H1 (cell line): ENCODE measurements around the gene NGEF. TPM values are rescaled to one million over a fixed set of nuclear protein-coding genes. Genes with fewer than 3 reads are reported as not detected.

Experiments
- CTCF ChIA-PET: fragments of 300-600 bp; sonication (Branson Sonifier 250); formaldehyde crosslinking; loops from one replicate; lab custom pipeline; 2021; ENCODE audit not compliant: partially characterized antibody; lab: Charles Lee
- POLR2A ChIA-PET: fragments of 300-600 bp; sonication (Branson Sonifier 250); formaldehyde crosslinking; loops from one replicate; lab custom pipeline; 2021; ENCODE audit warnings: inconsistent platforms; ENCODE audit not compliant: partially characterized antibody; lab: Charles Lee
- DNase-seq, 2 experiments: peaks; one replicate each; pipeline versions ENCODE4 v3.0.0 to v3.0.0-alpha.2; 2010 to 2022; ENCODE audit warnings: low spot score in 2 of 2, low read depth in 1 of 2, mixed read lengths in 1 of 2
- FAIRE-seq: peaks from 2 replicates; lab custom pipeline; 2011; peaks lifted over from hg19 to GRCh38; lab: Jason Lieb, UNC
- H2AFZ ChIP-seq: 2 replicates; pipeline ENCODE4 v1.8.1; 2012; ENCODE audit warnings: low read length, inconsistent platforms
- H2AK5ac ChIP-seq: 2 replicates; pipeline ENCODE4 v1.6.1; 2013; ENCODE audit warnings: low read depth, low read length
- H2BK120ac ChIP-seq: replicated peaks from 2 replicates; pipeline ENCODE3; 2013; ENCODE audit warnings: low read depth, low read length, inconsistent platforms
- H2BK12ac ChIP-seq: 2 replicates; pipeline ENCODE4 v1.6.1; 2013; ENCODE audit warnings: low read depth, low read length
- H2BK15ac ChIP-seq: 2 replicates; pipeline ENCODE4 v1.6.1; 2013; ENCODE audit warnings: low read length
- H2BK20ac ChIP-seq: 2 replicates; pipeline ENCODE4 v1.6.1; 2013; ENCODE audit warnings: low read length
- H2BK5ac ChIP-seq: 2 replicates; pipeline ENCODE4 v1.6.1; 2013; ENCODE audit warnings: low read depth, low read length
- H3K14ac ChIP-seq: 2 replicates; pipeline ENCODE4 v1.6.1; 2013; ENCODE audit warnings: inconsistent platforms; ENCODE audit not compliant: insufficient read length
- H3K18ac ChIP-seq: 2 replicates; pipeline ENCODE4 v1.6.1; 2013; ENCODE audit warnings: low read length; ENCODE audit errors: extremely low read depth
- H3K23ac ChIP-seq: 2 replicates; pipeline ENCODE4 v1.6.1; 2013; ENCODE audit warnings: inconsistent platforms; ENCODE audit not compliant: insufficient read length
- H3K23me2 ChIP-seq: 2 replicates; pipeline ENCODE4 v1.6.1; 2013; ENCODE audit warnings: low read depth, low read length
- H3K27ac ChIP-seq: 2 replicates; pipeline ENCODE4 v1.6.1; 2011; ENCODE audit warnings: low read depth, low read length, inconsistent platforms
- H3K27me3 ChIP-seq, 4 experiments: replicated peaks in 1 of 4; 1 replicate in 1 of 4; 2 replicates in 3 of 4; pipeline versions ENCODE4 v1.6.1 to v1.8.1; 2011 to 2013; ENCODE audit warnings: low read length in 3 of 4, mild to moderate bottlenecking in 3 of 4, inconsistent platforms in 2 of 4, mixed read lengths in 2 of 4, moderate library complexity in 1 of 4; ENCODE audit not compliant: control insufficient read depth in 3 of 4, insufficient read depth in 3 of 4; ENCODE audit errors: extremely low read depth in 1 of 4
- H3K36me3 ChIP-seq, 4 experiments: 2 replicates each; pipeline versions ENCODE4 v1.6.1 to v1.8.1; 2011 to 2013; ENCODE audit warnings: mild to moderate bottlenecking in 4 of 4, low read length in 3 of 4, moderate library complexity in 2 of 4, control low read depth in 1 of 4, inconsistent platforms in 1 of 4; ENCODE audit not compliant: insufficient read depth in 4 of 4, control insufficient read depth in 2 of 4
- H3K4ac ChIP-seq: replicated peaks from 2 replicates; pipeline ENCODE3; 2013; ENCODE audit warnings: low read length, low read depth, mixed read lengths, inconsistent platforms; ENCODE audit not compliant: insufficient read length
- H3K4me1 ChIP-seq, 4 experiments: replicated peaks in 1 of 4; 1 replicate in 1 of 4; 2 replicates in 3 of 4; pipeline versions ENCODE4 v1.6.1 to v1.8.1; 2011 to 2013; ENCODE audit warnings: low read length in 3 of 4, inconsistent platforms in 2 of 4, mixed read lengths in 1 of 4; ENCODE audit not compliant: insufficient read depth in 4 of 4, control insufficient read depth in 3 of 4
- H3K4me2 ChIP-seq, 2 experiments: 2 replicates each; pipeline versions ENCODE4 v1.6.1 to v1.8.1; 2011 to 2013; ENCODE audit warnings: low read depth in 2 of 2, low read length in 2 of 2, control low read depth in 1 of 2, inconsistent platforms in 1 of 2, mild to moderate bottlenecking in 1 of 2; ENCODE audit not compliant: insufficient read depth in 1 of 2
- H3K4me3 ChIP-seq, 4 experiments: fragments of 200-600, 300-600 bp in 1 of 4; sonication (generic), shearing (Covaris generic), sonication (Bioruptor Twin) in 1 of 4; 2 replicates each; pipeline versions ENCODE4 v1.5.1 to v1.8.1; 2011 to 2016; ENCODE audit warnings: low read length in 4 of 4, low read depth in 3 of 4, control low read depth in 2 of 4, inconsistent platforms in 2 of 4, mild to moderate bottlenecking in 2 of 4, mixed read lengths in 1 of 4, moderate library complexity in 1 of 4; ENCODE audit not compliant: insufficient read depth in 2 of 4; ENCODE audit errors: extremely low read depth in 1 of 4
- H3K56ac ChIP-seq: replicated peaks from 2 replicates; pipeline ENCODE3; 2013; ENCODE audit warnings: low read depth, mild to moderate bottlenecking, mixed read lengths, low read length, inconsistent platforms; ENCODE audit not compliant: insufficient read length
- H3K79me1 ChIP-seq: 2 replicates; pipeline ENCODE4 v1.6.1; 2013; ENCODE audit warnings: low read depth, low read length, control low read depth
- H3K79me2 ChIP-seq, 2 experiments: 2 replicates each; pipeline versions ENCODE4 v1.6.1 to v1.8.1; 2012 to 2013; ENCODE audit warnings: low read length in 2 of 2, mild to moderate bottlenecking in 2 of 2, inconsistent platforms in 1 of 2; ENCODE audit not compliant: insufficient read depth in 2 of 2, control insufficient read depth in 1 of 2
- H3K9ac ChIP-seq, 4 experiments: replicated peaks in 1 of 4; 1 replicate in 1 of 4; 2 replicates in 3 of 4; pipeline versions ENCODE4 v1.6.1 to v1.8.1; 2011 to 2013; ENCODE audit warnings: low read depth in 3 of 4, low read length in 3 of 4, control low read depth in 2 of 4, mild to moderate bottlenecking in 2 of 4, moderate library complexity in 2 of 4, inconsistent platforms in 1 of 4; ENCODE audit errors: extremely low read depth in 1 of 4
- H3K9me3 ChIP-seq, 2 experiments: 2 replicates each; pipeline versions ENCODE4 v1.6.1 to v1.8.1; 2012 to 2013; ENCODE audit warnings: mild to moderate bottlenecking in 2 of 2, moderate library complexity in 2 of 2, control low read depth in 1 of 2, inconsistent platforms in 1 of 2, low read depth in 1 of 2, low read length in 1 of 2, mixed read lengths in 1 of 2; ENCODE audit not compliant: insufficient read depth in 2 of 2
- H4K20me1 ChIP-seq, 2 experiments: replicated peaks in 1 of 2; 2 replicates each; pipeline versions ENCODE3 to v1.8.1; 2011 to 2013; ENCODE audit warnings: inconsistent platforms in 2 of 2, low read length in 2 of 2, mild to moderate bottlenecking in 1 of 2; ENCODE audit not compliant: insufficient read depth in 2 of 2, control insufficient read depth in 1 of 2
- H4K5ac ChIP-seq: 2 replicates; pipeline ENCODE4 v1.6.1; 2013; ENCODE audit warnings: low read length, low read depth, mixed read lengths, inconsistent platforms; ENCODE audit not compliant: insufficient read length
- H4K8ac ChIP-seq: 2 replicates; pipeline ENCODE4 v1.8.0; 2013; ENCODE audit warnings: mild to moderate bottlenecking, moderate library complexity, low read length, inconsistent platforms; ENCODE audit not compliant: insufficient read depth; ENCODE audit errors: extremely low read depth
- H4K91ac ChIP-seq: replicated peaks from 2 replicates; pipeline ENCODE3; 2013; ENCODE audit warnings: low read length, mixed read lengths, inconsistent platforms; ENCODE audit not compliant: insufficient read length
- BRCA1 ChIP-seq: IDR thresholded peaks from 2 replicates; pipeline ENCODE4 v1.6.1; 2012; ENCODE audit warnings: low read depth, low read length, improper control_type of control experiment
- CEBPB ChIP-seq: IDR thresholded peaks from 2 replicates; pipeline ENCODE4 v1.6.1; 2012; ENCODE audit warnings: low read depth, low read length
- KDM4A ChIP-seq: IDR thresholded peaks from one replicate; pipeline ENCODE4 v1.7.1; 2012; ENCODE audit warnings: low read depth, mild to moderate bottlenecking, moderate library complexity, low read length, inconsistent platforms; ENCODE audit not compliant: severe bottlenecking
- RAD21 ChIP-seq, 2 experiments: IDR thresholded peaks in 1 of 2; conservative IDR thresholded peaks in 1 of 2; 2 replicates each; pipeline ENCODE4 v1.6.1; 2011; ENCODE audit warnings: low read depth in 2 of 2, low read length in 2 of 2, improper control_type of control experiment in 1 of 2, inconsistent platforms in 1 of 2, mild to moderate bottlenecking in 1 of 2, moderate library complexity in 1 of 2
- SAP30 ChIP-seq: fragments of 300-600 bp; sonication (generic); IDR thresholded peaks from 2 replicates; pipeline ENCODE4 v1.7.1; 2012; ENCODE audit warnings: low read length, moderate library complexity, mild to moderate bottlenecking, inconsistent platforms; ENCODE audit not compliant: insufficient read depth, insufficient replicate concordance
- TAF7 ChIP-seq: optimal IDR thresholded peaks from 2 replicates; pipeline ENCODE3; 2011; ENCODE audit warnings: low read depth, mild to moderate bottlenecking, inconsistent platforms, low read length, moderate library complexity, borderline replicate concordance
- YY1 ChIP-seq: IDR thresholded peaks from 2 replicates; pipeline ENCODE4 v1.6.1; 2011; ENCODE audit warnings: low read depth, mild to moderate bottlenecking, low read length
- WGBS, 2 experiments: shearing (Covaris generic) in 1 of 2; methylation state at CpG; one replicate each; pipeline versions ENCODE4 v1.1.6 to v1.1.7; 2013 to 2015; ENCODE audit warnings: low lambda C conversion rate in 2 of 2, mixed read lengths in 2 of 2, inconsistent platforms in 1 of 2, low coverage in 1 of 2, missing lambda C conversion rate in 1 of 2; ENCODE audit not compliant: insufficient replicate concordance in 2 of 2, insufficient coverage in 1 of 2, insufficient read length in 1 of 2; ENCODE audit errors: extremely low coverage in 1 of 2, missing lambda C conversion rate in 1 of 2; 5-methylcytosine and 5-hydroxymethylcytosine counted together
- polyA plus RNA-seq, 7 experiments: library from polyadenylated mRNA; depleted of rRNA in 3 of 7; stranded (reverse) in 5 of 7; unstranded in 2 of 7; fragments of >200 nt in 5 of 7; fragments of 200-250 nt in 2 of 7; gene quantifications; 1 replicate in 5 of 7; 2 replicates in 1 of 7; 4 replicates in 1 of 7; pipeline versions ENCODE4 v1.2.1 to v1.2.3, GENCODE V29; 2011 to 2013; ENCODE audit warnings: missing spikeins in 2 of 7, mixed read lengths in 2 of 7
- total RNA-seq: library from RNA; stranded (reverse); fragmentation: NEBNext Ultra II Directional; extraction: Animal tissue kit (Norgen Biotek cat#: 25700); gene quantifications from 2 replicates; pipeline ENCODE4 v1.2.1, GENCODE V29; 2021

NGEF gene
- total and polyA plus RNA-seq, 2 of the 8 experiments (the other 6 are each of a cell fraction or from before 2014, with no cell fraction given) = 2.7 to 3.2 TPM

DNA sequence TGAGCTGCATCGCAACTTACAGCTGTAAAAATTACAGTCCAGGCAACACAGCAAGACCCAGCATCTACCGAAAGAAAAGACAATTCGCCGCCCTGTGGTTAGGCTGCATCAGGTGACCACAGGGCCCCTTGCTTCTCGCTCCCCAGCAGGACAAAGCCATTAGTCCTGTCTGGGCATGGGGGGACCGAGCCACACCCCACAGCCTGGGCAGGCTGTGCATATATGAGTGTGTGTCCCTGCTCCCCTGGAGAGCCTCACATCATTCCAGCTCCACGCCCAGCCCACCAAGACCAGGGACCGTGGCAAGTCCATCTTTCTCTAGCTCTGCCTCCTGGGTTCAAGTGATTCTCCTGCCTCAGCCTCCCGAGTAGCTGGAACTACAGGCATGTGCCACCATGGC lies 109.1 kb downstream of the NGEF start:
- Histone ChIP-seq H2BK120ac (no peak overlapping the region), H3K36me3 (no peaks in the 10 kb centered on the region), H3K79me2 (no peaks in the 10 kb centered on the region), H2BK12ac (no peak overlapping the region), H3K56ac (no peak overlapping the region), H3K23me2 (peaks cover 5% of the 10 kb centered on the region; the same call in 1 of the 2 replicates), H2BK20ac (no peak overlapping the region), H4K5ac (no peak overlapping the region), H3K18ac (no peak overlapping the region), H3K4ac (no peak overlapping the region), H3K4me1 (peaks cover 4 to 19% (median 15%) of the 10 kb centered on the region in 4 experiments), H2AK5ac (no peak overlapping the region), H2AFZ (no peak overlapping the region), H4K8ac (no peak overlapping the region; the same call in 1 of the 2 replicates), H3K27me3 (peaks cover 0 to 8% (median 6%) of the 10 kb centered on the region in 4 experiments; a peak in 3 of 7 replicates), H3K4me3 (no peak overlapping the region), H4K91ac (no peak overlapping the region), H3K27ac (no peak overlapping the region), H3K9me3 (no peaks in the 10 kb centered on the region; a peak in 1 of 4 replicates), H3K14ac (no peak overlapping the region), H3K23ac (no peak overlapping the region), H4K20me1 (peaks cover 0 to under 1% of the 10 kb centered on the region in 2 experiments), H2BK5ac (no peak overlapping the region), H2BK15ac (no peak overlapping the region), H3K9ac (no peak overlapping the region), H3K79me1 (no peaks in the 10 kb centered on the region), H3K4me2 (no peak overlapping the region)
- FAIRE-seq (no peak), DNase-seq (no peak)
- ChIA-PET POLR2A (interaction anchor here (0.7 kb wide), 1 partner anchor 13 kb away, joined by 4 read pairs; no protein-coding TSS in a partner anchor), CTCF (interaction anchor here (0.6 kb wide), 1 partner anchor 411 kb away, joined by 3 read pairs; no protein-coding TSS in a partner anchor)
- WGBS, 2 experiments = 90% methylated on average over 9 of the region's 9 CpGs; no CpG with 5 or more reads in 1 of the 2 experiments
- TF ChIP-seq YY1 (no peak), SAP30 (no peak), TAF7 (no peak), RAD21 (IDR thresholded peaks at IDR 0.05 in 1 of 2, conservative IDR thresholded peaks at IDR 0.05 in 1 of 2; ENCODE audit: low read depth in 2 of 2, low read length in 2 of 2) (no peak), CEBPB (no peak), BRCA1 (no peak), KDM4A (no peak)
